ENCODE data around the gene GPRC5A.

The GPRC5A gene

GRCh38 chr12:12945591-12945990 is 54.2 kb downstream of the GPRC5A start:
- no peak for FAIRE-seq

- no peak for FAIRE-seq
Measured at GRCh38 chr12:12946686-12947355, 55.5 kb downstream of the GPRC5A start.

DNA sequence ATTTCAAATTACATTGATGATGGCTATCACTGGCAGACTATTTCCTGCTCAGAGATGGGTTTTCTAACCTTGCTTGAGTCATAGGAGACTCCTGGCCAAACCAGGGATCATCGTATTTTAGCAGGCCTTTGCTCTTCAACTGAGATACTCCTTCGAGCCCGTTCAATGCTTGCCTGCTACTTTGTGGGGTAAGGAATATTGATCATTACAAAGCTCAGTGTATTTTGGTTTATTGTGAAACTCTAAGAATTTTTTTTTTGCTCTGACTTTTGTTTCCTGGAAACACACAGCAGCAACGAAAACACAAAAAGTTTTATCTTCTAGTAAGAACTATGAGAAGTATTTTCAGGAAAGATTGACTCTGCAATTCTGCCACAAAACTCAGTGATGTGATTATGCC is 56.5 kb downstream of the GPRC5A start:
- no peak for FAIRE-seq

- no peak for FAIRE-seq
Measured at GRCh38 chr12:12951504-12951903, 60.1 kb downstream of the GPRC5A start.

GRCh38 chr12:12952036-12952435 is 60.7 kb downstream of the GPRC5A start, which contains the start of gene GPRC5D:
GPRC5D (minus strand) TSS chr12:12952170; CDS start chr12:12950384, 1,786 bp downstream.
- FAIRE-seq: no peak

GRCh38 chr12:12954356-12954755 is 63.0 kb downstream of the GPRC5A start:
- FAIRE-seq: no peak

- no peak for FAIRE-seq
Measured at GRCh38 chr12:12954878-12955625, 63.7 kb downstream of the GPRC5A start.

GRCh38 chr12:12958886-12959285 is 67.5 kb downstream of the GPRC5A start:
- no peak for FAIRE-seq

DNA sequence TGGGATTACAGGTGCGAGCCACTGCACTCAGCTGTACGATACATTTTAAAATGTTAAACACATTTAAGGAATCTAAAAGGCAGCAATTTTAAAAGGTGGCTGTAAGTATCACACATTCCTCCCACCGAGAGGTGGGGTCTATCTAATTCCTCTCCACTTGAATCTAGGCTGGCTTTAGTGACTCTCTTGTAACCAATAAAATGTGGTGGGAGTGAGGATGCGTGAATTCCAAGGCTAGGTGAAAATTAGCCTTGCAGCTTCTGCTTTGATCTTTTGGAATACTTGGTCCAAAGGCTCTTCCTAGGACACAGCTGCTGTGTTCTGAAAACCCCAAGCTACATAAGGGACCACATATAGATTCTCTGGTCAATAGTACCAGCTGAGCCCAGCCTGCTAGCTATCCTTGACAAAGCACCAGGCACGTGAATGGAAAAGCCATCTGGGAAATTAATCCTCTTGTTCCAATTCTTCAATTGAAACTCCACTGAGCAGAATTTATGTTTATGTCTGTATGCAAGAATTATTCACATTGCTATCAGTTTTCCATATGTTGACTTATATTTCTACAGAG is 69.4 kb downstream of the GPRC5A start:
- no peak for FAIRE-seq

DNA sequence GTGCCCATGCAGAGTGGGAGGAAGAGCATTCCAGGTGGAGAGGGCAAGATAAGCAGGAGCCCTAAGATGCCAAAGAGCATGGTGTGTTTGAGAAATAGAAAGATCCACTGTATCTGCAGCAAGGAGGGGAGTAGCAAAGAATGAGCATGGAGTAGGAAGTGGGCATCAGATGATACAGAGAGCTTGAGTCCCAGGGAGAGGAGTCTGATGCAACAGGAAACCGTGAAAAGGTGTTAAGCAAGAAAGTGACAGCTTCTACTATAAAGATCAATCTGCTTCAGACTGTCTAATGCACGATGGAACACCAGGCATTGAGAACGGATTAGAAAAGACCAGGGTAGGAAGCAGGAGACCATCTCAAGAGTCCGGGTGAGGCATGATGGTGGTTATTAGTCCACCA is 72.9 kb downstream of the GPRC5A start:
- FAIRE-seq: no peak

GRCh38 chr12:12965836-12966235 is 74.5 kb downstream of the GPRC5A start:
- FAIRE-seq: no peak

Data from G401.6 (cell line).